ENCODE results near the gene USP34.

Gene USP34

GRCh38 chr2:61268249-61268648 lies 202.6 kb downstream of the USP34 start:
- intact Hi-C loops (cut with DNase I): no loop called here
- DNase-seq: no peak

- no peak for DNase-seq
- intact Hi-C loops (cut with DNase I): no loop called here
These were observed 204.0 kb downstream of the USP34 start for GRCh38 chr2:61266632-61267505.

- intact Hi-C loops (cut with DNase I): no loop called here
- DNase-seq: no peak
These were observed 207.1 kb downstream of the USP34 start for GRCh38 chr2:61263830-61264229.

GRCh38 chr2:61262699-61263098 lies 208.2 kb downstream of the USP34 start:
- intact Hi-C loops (cut with DNase I): no loop called here
- no peak for DNase-seq

- intact Hi-C loops (cut with DNase I): no loop called here
- no peak for DNase-seq
These were observed 213.4 kb downstream of the USP34 start for GRCh38 chr2:61257446-61257845.

- no peak for DNase-seq
- intact Hi-C loops (cut with DNase I): no loop called here
These were observed 215.1 kb downstream of the USP34 start for GRCh38 chr2:61255580-61256437.

GRCh38 chr2:61254536-61254935 lies 216.4 kb downstream of the USP34 start:
- intact Hi-C loops (cut with DNase I): no loop called here
- no peak for DNase-seq

- intact Hi-C loops (cut with DNase I): no loop called here
- DNase-seq: no peak
These were observed 217.8 kb downstream of the USP34 start for GRCh38 chr2:61253136-61253535.

- no peak for DNase-seq
- intact Hi-C loops (cut with DNase I): no loop called here
These were observed 218.9 kb downstream of the USP34 start for GRCh38 chr2:61252031-61252430.

- intact Hi-C loops (cut with DNase I): no loop called here
- peak in 1 of 42 donors; percentile 9 for DNase-seq
These were observed 221.3 kb downstream of the USP34 start for GRCh38 chr2:61249521-61250071.

- peak in 3 of 42 donors; percentile 6 to 39 (median 33) for DNase-seq
- intact Hi-C loops (cut with DNase I): no loop called here
These were observed 223.6 kb downstream of the USP34 start for GRCh38 chr2:61247204-61247812.

- intact Hi-C loops (cut with DNase I): no loop called here
- DNase-seq: no peak
These were observed 226.2 kb downstream of the USP34 start for GRCh38 chr2:61244694-61245093.

- intact Hi-C loops (cut with DNase I): no loop called here
These were observed 229.6 kb downstream of the USP34 start for GRCh38 chr2:61241266-61241665.

GRCh38 chr2:61238219-61239012 lies 232.5 kb downstream of the USP34 start:
- intact Hi-C loops (cut with DNase I): no loop called here
- no peak for DNase-seq

More at GRCh38 chr2:61241266-61241665, 229.6 kb downstream of the USP34 start:
- DNase-seq: no peak

GRCh38 chr2:61235716-61236115 lies 235.2 kb downstream of the USP34 start:
- intact Hi-C loops (cut with DNase I): no loop called here
- DNase-seq: no peak

- intact Hi-C loops (cut with DNase I): no loop called here
- peak in 1 of 42 donors; percentile 46 for DNase-seq
These were observed 237.3 kb downstream of the USP34 start for GRCh38 chr2:61233581-61233980.

- DNase-seq: no peak
- intact Hi-C loops (cut with DNase I): no loop called here
These were observed 241.0 kb downstream of the USP34 start for GRCh38 chr2:61229936-61230335.

- no peak for DNase-seq
- intact Hi-C loops (cut with DNase I): no loop called here
These were observed 248.3 kb downstream of the USP34 start for GRCh38 chr2:61222567-61222966.

GRCh38 chr2:61221819-61222218 lies 249.1 kb downstream of the USP34 start:
- intact Hi-C loops (cut with DNase I): no loop called here

More at GRCh38 chr2:61221819-61222218, 249.1 kb downstream of the USP34 start:
- DNase-seq: no peak
